GM18499 (cell line): ENCODE results near the gene CASKIN2.
"Not testable (repeated sequence)": the region's sequence is repeated elsewhere in the genome, so short reads cannot be mapped to it uniquely, and the experiment has no call there.

ENCODE experiments used
- ATAC-seq: cut with Tn5 transposase; IDR thresholded peaks from one replicate; pipeline ENCODE4 v1.9.1; 2021; ENCODE audit warnings: moderate number of reproducible peaks; ENCODE audit not compliant: insufficient read depth, unreplicated experiment

The CASKIN2 gene

GRCh38 chr17:75492555-75493168 lies 22.7 kb downstream of the CASKIN2 start:
- ATAC-seq, result no peak

GRCh38 chr17:75491680-75492079 lies 23.7 kb downstream of the CASKIN2 start:
- no peak for ATAC-seq

- no peak for ATAC-seq
Measured at GRCh38 chr17:75490953-75491649, 24.2 kb downstream of the CASKIN2 start.

- ATAC-seq, result no peak
Measured at GRCh38 chr17:75490173-75490743, 25.1 kb downstream of the CASKIN2 start.

- no peak for ATAC-seq
Measured at GRCh38 chr17:75489511-75489955, 25.8 kb downstream of the CASKIN2 start.

- no peak for ATAC-seq
Measured at GRCh38 chr17:75488693-75489510, 26.4 kb downstream of the CASKIN2 start.

- ATAC-seq, result no peak
Measured at GRCh38 chr17:75487351-75488070, 27.8 kb downstream of the CASKIN2 start.

- ATAC-seq, result no peak
Measured at GRCh38 chr17:75486951-75487350, 28.4 kb downstream of the CASKIN2 start.

GRCh38 chr17:75486151-75486550 lies 29.2 kb downstream of the CASKIN2 start:
- ATAC-seq, result no peak

- no peak for ATAC-seq
Measured at GRCh38 chr17:75485688-75486087, 29.6 kb downstream of the CASKIN2 start.

GRCh38 chr17:75482098-75482942 lies 33.0 kb downstream of the CASKIN2 start:
- no peak for ATAC-seq

GRCh38 chr17:75481194-75482068 lies 33.9 kb downstream of the CASKIN2 start:
- ATAC-seq, result no peak

GRCh38 chr17:75480281-75480680 lies 35.1 kb downstream of the CASKIN2 start:
- ATAC-seq, result no peak

GRCh38 chr17:75478508-75478907 lies 36.8 kb downstream of the CASKIN2 start:
- ATAC-seq, result no peak

- not testable (repeated sequence) for ATAC-seq
Measured at GRCh38 chr17:75477490-75477862, 37.9 kb downstream of the CASKIN2 start.

GRCh38 chr17:75476752-75477489 lies 38.4 kb downstream of the CASKIN2 start:
- ATAC-seq, result no peak

- ATAC-seq, result no peak
Measured at GRCh38 chr17:75476271-75476671, 39.1 kb downstream of the CASKIN2 start.

GRCh38 chr17:75475851-75476250 lies 39.5 kb downstream of the CASKIN2 start:
- no peak for ATAC-seq
